Right lobe of liver (tissue), 6 donors: ENCODE results near the gene PREX1. TPM values are rescaled to one million over a fixed set of nuclear protein-coding genes. Genes with fewer than 3 reads are reported as not detected.
A peak's percentile ranks its signal among the peaks of the same experiment; 100 is the strongest.

ENCODE experiments used
- ATAC-seq, 4 donors: fragments of 200-7000 bp; cut with Tn5 transposase; one replicate each; pipeline ENCODE4 v1.9.1; 2020; ENCODE audit warnings: mild to moderate bottlenecking in 4 of 4, moderate library complexity in 4 of 4
- DNase-seq, 3 donors: peaks; one replicate each; pipeline ENCODE4 v3.0.0-alpha.2; 2020
- H3K27ac ChIP-seq, 3 donors: fragments of 200-600 bp; one replicate each; pipeline ENCODE4 v1.8.0; 2022
- H3K27me3 ChIP-seq, 2 donors: fragments of 200-600 bp; one replicate each; pipeline ENCODE4 v1.8.0; 2022
- H3K36me3 ChIP-seq, 4 donors: fragments of 200-600 bp; sonication (generic) in 1 of 4; one replicate each; pipeline versions ENCODE4 v1.5.1 to v1.8.0; 2017 to 2022; ENCODE audit warnings: control low read depth in 1 of 4
- H3K4me1 ChIP-seq, 4 donors: fragments of 200-600 bp; sonication (generic) in 1 of 4; one replicate each; pipeline versions ENCODE4 v1.5.1 to v1.8.0; 2017 to 2022; ENCODE audit warnings: control low read depth in 1 of 4
- H3K4me3 ChIP-seq, 3 donors: fragments of 200-600 bp; one replicate each; pipeline ENCODE4 v1.8.0; 2022
- H3K9me3 ChIP-seq, 4 donors: fragments of 200-600 bp; sonication (generic) in 1 of 4; one replicate each; pipeline versions ENCODE4 v1.5.1 to v1.8.0; 2017 to 2022; ENCODE audit warnings: control low read depth in 1 of 4
- POLR2A ChIP-seq: fragments of 450-650 bp; IDR thresholded peaks from one replicate; pipeline ENCODE4 v1.6.1; 2017; ENCODE audit warnings: antibody characterized with exemption, mild to moderate bottlenecking
- WGBS: methylation state at CpG from one replicate; pipeline ENCODE4 v1.1.6; 2018; ENCODE audit warnings: low coverage, low lambda C conversion rate; ENCODE audit not compliant: insufficient coverage; ENCODE audit errors: missing lambda C conversion rate; 5-methylcytosine and 5-hydroxymethylcytosine counted together
- intact Hi-C, 2 donors: fragments of 100-400 bp; cut with DNase I; formaldehyde crosslinking; loops; one replicate each; pipeline versions ENCODE4 v1.11.2 to v1.14.1; 2022
- total RNA-seq, 6 experiments: library from RNA; depleted of rRNA in 2 of 6; stranded (reverse); fragments of >200 nt in 2 of 6; fragmentation: NEBNext Ultra II Directional in 3 of 6; extraction: Animal tissue kit (Norgen Biotek cat#: 25700) in 3 of 6; gene quantifications; one replicate each; pipeline versions ENCODE4 v1.1.0 to v1.2.4, GENCODE V29; 2016 to 2023
- TF ChIP-seq, protein P1 (sequence below), 4 donors: fragments of 200-600 bp in 3 of 4; fragments of 450-650 bp in 1 of 4; IDR thresholded peaks; one replicate each; pipeline versions ENCODE4 v1.5.1 to v1.8.0; 2016 to 2022; ENCODE audit warnings: antibody characterized with exemption in 4 of 4, mild to moderate bottlenecking in 2 of 4
- donor health status: DM: no; HTN: yes; CAD: no.
- donor health status: DM: no; HTN: no; CAD: no.
- donor health status: DM: no; HTN: no; CAD: no.
- donor health status: DM: no; HTN: yes; CAD: no.
- donor health status: DM: no; HTN: yes; CAD: no.

The PREX1 gene
- total RNA-seq, 6 experiments from 2014 or later, result 4.4 to 11.1 (median 8.7) TPM

DNA sequence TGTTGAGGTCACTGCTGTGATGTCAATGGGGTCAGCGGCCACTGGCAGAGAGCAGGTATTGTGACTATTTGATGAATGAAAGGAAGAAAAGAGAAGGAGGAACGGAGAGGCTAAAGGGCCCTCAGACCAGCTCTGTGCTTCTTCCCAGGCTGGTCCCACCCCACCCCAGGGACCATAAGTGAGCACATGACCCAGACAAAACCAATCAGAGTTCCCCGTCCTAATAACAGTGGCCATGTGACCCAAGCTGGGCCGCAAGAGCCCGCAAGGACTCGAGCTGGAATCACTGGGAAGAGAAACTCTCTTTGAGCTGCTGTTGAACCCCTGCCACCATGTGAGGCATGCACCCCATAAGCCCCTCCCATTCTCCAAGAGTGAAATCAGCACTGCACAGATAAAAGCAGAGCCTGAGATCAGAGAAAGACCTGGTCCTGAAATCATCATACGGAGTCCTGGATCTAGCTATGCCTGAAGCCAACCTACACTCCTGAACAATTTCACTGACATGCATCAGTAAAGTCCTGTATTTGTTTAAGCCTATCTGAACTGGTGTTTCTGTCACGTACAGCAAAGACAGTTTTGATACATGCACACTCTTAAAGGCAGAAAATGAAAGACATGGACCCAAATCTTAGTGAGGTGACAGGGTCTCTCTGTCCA is 90.2 kb downstream of the PREX1 start:
- Histone ChIP-seq H3K27ac (no peak overlapping the region), H3K9me3 (no peaks in the 10 kb centered on the region), H3K4me1 (no peaks in the 10 kb centered on the region), H3K36me3 (no peaks in the 10 kb centered on the region), H3K27me3 (no peaks in the 10 kb centered on the region), H3K4me3 (no peak overlapping the region)
- TF ChIP-seq, protein P1, sequence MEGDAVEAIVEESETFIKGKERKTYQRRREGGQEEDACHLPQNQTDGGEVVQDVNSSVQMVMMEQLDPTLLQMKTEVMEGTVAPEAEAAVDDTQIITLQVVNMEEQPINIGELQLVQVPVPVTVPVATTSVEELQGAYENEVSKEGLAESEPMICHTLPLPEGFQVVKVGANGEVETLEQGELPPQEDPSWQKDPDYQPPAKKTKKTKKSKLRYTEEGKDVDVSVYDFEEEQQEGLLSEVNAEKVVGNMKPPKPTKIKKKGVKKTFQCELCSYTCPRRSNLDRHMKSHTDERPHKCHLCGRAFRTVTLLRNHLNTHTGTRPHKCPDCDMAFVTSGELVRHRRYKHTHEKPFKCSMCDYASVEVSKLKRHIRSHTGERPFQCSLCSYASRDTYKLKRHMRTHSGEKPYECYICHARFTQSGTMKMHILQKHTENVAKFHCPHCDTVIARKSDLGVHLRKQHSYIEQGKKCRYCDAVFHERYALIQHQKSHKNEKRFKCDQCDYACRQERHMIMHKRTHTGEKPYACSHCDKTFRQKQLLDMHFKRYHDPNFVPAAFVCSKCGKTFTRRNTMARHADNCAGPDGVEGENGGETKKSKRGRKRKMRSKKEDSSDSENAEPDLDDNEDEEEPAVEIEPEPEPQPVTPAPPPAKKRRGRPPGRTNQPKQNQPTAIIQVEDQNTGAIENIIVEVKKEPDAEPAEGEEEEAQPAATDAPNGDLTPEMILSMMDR (IDR thresholded peaks at IDR 0.05), result no peak
- no peak for TF ChIP-seq POLR2A
- no peak for DNase-seq
- ATAC-seq, result no peak
- intact Hi-C loops, result no loop called here
- WGBS, result 85% methylated on average over 4 of the region's 8 CpGs

DNA sequence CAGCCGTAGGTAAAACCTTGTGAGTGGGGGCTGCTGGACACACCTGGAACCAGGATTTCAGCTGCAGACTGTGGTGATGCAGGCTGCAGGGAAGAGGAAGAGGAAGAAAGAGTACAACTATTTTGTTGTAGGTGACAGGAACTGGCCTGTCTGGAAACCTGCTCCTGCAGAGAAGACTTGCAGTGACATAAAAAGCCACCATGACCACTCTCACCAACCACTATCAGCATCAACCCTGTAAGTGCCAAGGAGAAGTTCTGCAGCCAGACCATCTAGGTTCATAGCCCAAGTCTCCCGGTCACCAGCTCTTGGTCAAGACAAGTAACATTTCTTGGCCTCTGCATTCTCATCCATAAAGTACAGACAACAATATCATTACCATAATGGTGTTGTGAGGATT is 91.2 kb downstream of the PREX1 start:
- no peak for DNase-seq

GRCh38 chr20:48736231-48736630 is 91.6 kb downstream of the PREX1 start:
- intact Hi-C loops, result no loop called here
- Histone ChIP-seq H3K27me3 (no peaks in the 10 kb centered on the region), H3K4me3 (no peak overlapping the region), H3K27ac (no peak overlapping the region), H3K36me3 (no peaks in the 10 kb centered on the region), H3K4me1 (no peaks in the 10 kb centered on the region), H3K9me3 (no peaks in the 10 kb centered on the region)
- TF ChIP-seq, protein P1 (IDR thresholded peaks at IDR 0.05), result no peak
- TF ChIP-seq POLR2A, result no peak
- no peak for ATAC-seq
- no peak for DNase-seq

More for the DNA sequence above, 91.2 kb downstream of the PREX1 start:
- Histone ChIP-seq H3K9me3 (no peaks in the 10 kb centered on the region), H3K27ac (no peak overlapping the region), H3K4me3 (no peak overlapping the region), H3K36me3 (no peaks in the 10 kb centered on the region), H3K27me3 (no peaks in the 10 kb centered on the region), H3K4me1 (no peaks in the 10 kb centered on the region)
- ATAC-seq, result no peak
- WGBS, result 53% methylated on average over 2 of the region's 2 CpGs
- TF ChIP-seq, protein P1 (IDR thresholded peaks at IDR 0.05), result no peak
- TF ChIP-seq POLR2A, result no peak
- intact Hi-C loops, result no loop called here

GRCh38 chr20:48735112-48735511 is 92.7 kb downstream of the PREX1 start:
- H3K27ac ChIP-seq, result no peak overlapping the region
- no peak overlapping the region for H3K4me3 ChIP-seq
- DNase-seq (no peak), ATAC-seq (peak in 3 of 4 donors; percentile 17 to 57 (median 35))
- intact Hi-C loops, result no loop called here
- 57% methylated on average over 2 of the region's 5 CpGs for WGBS
- TF ChIP-seq, protein P1 (IDR thresholded peaks at IDR 0.05), result no peak
- TF ChIP-seq POLR2A, result no peak
- H3K9me3 ChIP-seq, result no peaks in the 10 kb centered on the region
- no peaks in the 10 kb centered on the region for H3K36me3 ChIP-seq
- H3K4me1 ChIP-seq, result no peaks in the 10 kb centered on the region
- H3K27me3 ChIP-seq, result no peaks in the 10 kb centered on the region
